Activated CD4-positive, alpha-beta memory T cell treated with anti-CD3 and anti-CD28 coated beads, Interleukin-2, amount 10 ng/mL, durations not matched to agents 7 days and 5 days (primary cell): ENCODE measurements around the gene THYN1. TPM values are rescaled to one million over a fixed set of nuclear protein-coding genes. Genes with fewer than 3 reads are reported as not detected.

ENCODE experiments used
- CTCF ChIA-PET: fragments of 350-600 bp; sonication (Branson Sonifier 250); formaldehyde crosslinking; loops from one replicate; lab custom pipeline; 2021; ENCODE audit warnings: antibody characterized with exemption, inconsistent platforms; lab: Charles Lee
- POLR2A ChIA-PET: fragments of 350-600 bp; sonication (Branson Sonifier 250); formaldehyde crosslinking; loops from one replicate; lab custom pipeline; 2021; ENCODE audit warnings: antibody characterized with exemption; lab: Charles Lee
- DNase-seq: peaks from one replicate; pipeline ENCODE4 v3.0.0-alpha.2; 2020
- H3K27ac Mint-ChIP-seq: one replicate; pipeline ENCODE4 v1.8.0; 2021; ENCODE audit warnings: mild to moderate bottlenecking, mixed read lengths
- H3K27me3 Mint-ChIP-seq: one replicate; pipeline ENCODE4 v1.8.0; 2021; ENCODE audit warnings: mixed read lengths
- H3K36me3 Mint-ChIP-seq: one replicate; pipeline ENCODE4 v1.8.0; 2021; ENCODE audit warnings: low read depth, mixed read lengths
- H3K4me1 Mint-ChIP-seq: one replicate; pipeline ENCODE4 v1.8.0; 2021; ENCODE audit warnings: mixed read lengths
- H3K4me3 Mint-ChIP-seq: one replicate; pipeline ENCODE4 v1.8.0; 2021; ENCODE audit warnings: mild to moderate bottlenecking, mixed read lengths
- H3K9me3 Mint-ChIP-seq: one replicate; pipeline ENCODE4 v1.8.0; 2021; ENCODE audit warnings: mixed read lengths
- total RNA-seq, 2 experiments: library from RNA; stranded (reverse); gene quantifications; one replicate each; pipeline ENCODE4 v1.2.3, GENCODE V29; 2021

The THYN1 gene
- total RNA-seq, 2 experiments from 2014 or later, result 61.5 to 67.0 TPM

DNA sequence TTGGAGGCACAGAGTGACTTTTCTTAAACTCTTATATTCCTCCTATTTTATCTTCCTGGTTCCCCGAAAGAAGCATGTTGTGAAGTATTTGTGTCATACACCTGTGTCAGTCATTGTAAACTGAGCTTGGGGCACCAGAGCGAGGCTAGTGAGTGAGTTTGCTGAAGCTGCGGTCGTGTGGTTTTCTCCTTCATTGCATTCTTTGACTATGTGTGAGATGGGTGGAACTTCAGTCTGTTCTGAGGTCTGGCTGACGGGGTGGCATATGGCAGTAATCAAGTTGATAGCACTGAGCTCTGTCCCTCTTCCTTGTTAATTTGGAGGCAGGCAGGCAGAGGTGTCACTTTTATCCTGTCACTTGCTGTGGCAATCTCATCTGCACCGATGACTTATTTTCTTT lies 24.5 kb downstream of the THYN1 start:
- CTCF ChIA-PET, result interaction anchor here (1.1 to 1.2 kb wide), 3 partner anchors 16 to 33 kb away, joined by 3 to 5 read pairs (median 5); no protein-coding TSS in a partner anchor
- peak; percentile 41 for DNase-seq

DNA sequence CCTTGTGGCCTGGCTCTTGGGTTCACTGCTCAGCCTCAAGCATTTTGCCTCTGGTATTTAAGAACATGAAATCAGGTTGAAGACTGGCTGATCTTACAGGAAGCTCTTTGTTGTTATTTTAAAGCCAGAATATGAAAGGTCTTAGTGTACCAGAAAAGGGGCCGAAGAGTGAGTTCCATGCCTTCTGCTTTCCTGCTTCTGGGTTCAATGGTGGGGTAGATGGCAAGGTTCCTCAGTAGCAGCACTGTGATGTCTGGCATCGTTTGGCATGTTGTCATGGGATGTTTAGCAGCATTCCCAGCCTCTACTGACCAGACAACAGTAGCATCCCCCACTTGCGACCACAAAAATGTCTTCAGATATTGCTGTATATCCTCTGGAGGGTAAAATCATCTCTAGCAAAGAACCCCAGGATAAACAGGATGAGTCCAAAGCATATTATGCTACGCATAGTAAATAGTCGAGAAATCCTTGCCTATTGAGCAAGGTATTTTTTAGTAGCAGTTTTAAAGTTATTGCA lies 26.3 kb downstream of the THYN1 start:
- CTCF ChIA-PET, result interaction anchor here (1.2 to 4.2 kb wide), 5 partner anchors 18 to 47 kb away, joined by 3 to 35 read pairs (median 6); partner anchors contain the start of gene GLB1L3
- DNase-seq, result no peak
- Mint-ChIP-seq H3K36me3 (peaks cover 43% of the 10 kb centered on the region), H3K4me1 (peaks cover 75% of the 10 kb centered on the region), H3K27ac (no peak overlapping the region), H3K4me3 (peak overlapping the region; percentile 40), H3K9me3 (no peaks in the 10 kb centered on the region), H3K27me3 (no peaks in the 10 kb centered on the region)
- POLR2A ChIA-PET, result interaction anchor here (0.7 to 6.1 kb wide), 4 partner anchors 15 to 49 kb away, joined by 3 to 116 read pairs (median 54); partner anchors contain the start of genes ACAD8, GLB1L3 and THYN1

More for the DNA sequence above, 24.5 kb downstream of the THYN1 start:
- Mint-ChIP-seq H3K27me3 (no peaks in the 10 kb centered on the region), H3K27ac (no peak overlapping the region), H3K4me1 (peaks cover 74% of the 10 kb centered on the region), H3K36me3 (peaks cover 27% of the 10 kb centered on the region), H3K4me3 (no peak overlapping the region), H3K9me3 (no peaks in the 10 kb centered on the region)
- POLR2A ChIA-PET, result interaction anchor here (0.9 to 1.1 kb wide), 2 partner anchors 20 to 73 kb away, joined by 3 read pairs; no protein-coding TSS in a partner anchor

DNA sequence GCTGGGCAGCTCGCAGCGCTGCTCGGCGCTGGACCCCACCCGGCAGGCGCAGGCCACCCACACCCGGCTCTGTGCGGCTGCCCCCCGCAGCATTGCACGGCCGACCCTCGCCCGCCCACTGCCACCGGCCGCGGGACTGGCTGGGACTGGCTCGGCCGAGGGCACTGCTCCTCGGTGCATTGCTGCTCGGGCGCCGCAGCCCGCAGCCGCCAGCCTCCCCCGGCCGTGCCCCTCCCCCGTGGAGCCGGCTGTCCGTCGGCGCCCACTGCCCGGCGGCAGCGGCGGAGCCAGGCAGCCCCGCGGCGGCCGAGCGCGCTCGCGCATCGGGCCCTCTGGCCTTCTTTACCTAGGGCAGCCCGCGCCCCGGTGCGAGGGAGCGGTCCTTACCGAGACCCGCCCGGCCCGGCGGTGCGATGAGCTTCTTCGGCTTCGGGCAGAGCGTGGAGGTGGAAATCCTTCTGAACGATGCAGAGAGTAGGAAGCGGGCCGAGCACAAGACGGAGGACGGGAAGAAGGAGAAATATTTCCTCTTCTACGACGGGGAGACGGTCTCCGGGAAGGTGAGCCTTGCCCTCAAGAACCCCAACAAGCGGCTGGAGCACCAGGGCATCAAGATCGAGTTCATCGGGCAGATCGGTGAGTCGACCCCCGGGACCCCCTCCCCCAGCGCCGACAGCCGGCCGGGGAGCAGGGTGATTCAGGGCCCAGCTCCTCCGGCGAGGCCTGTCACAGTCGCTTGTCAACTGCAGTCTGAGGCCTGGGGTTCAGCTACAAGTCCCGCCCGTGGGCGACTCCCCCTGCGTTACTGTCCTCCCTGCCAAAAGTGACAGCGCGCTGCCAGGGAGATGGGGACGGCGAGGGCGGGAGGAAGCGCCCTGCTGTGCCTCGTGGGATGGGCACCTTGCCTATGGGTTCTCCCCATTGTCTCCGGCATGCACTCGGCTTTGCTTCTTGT lies 28.2 kb downstream of the THYN1 start:
- peak; percentile 74 for DNase-seq
- ChIA-PET CTCF (interaction anchor here (0.7 to 4.2 kb wide), 11 partner anchors 8 to 54 kb away, joined by 3 to 35 read pairs (median 5); partner anchors contain the start of genes ACAD8, GLB1L3 and THYN1), POLR2A (interaction anchor here (0.7 to 6.1 kb wide), 24 partner anchors 9 to 358 kb away, joined by 3 to 116 read pairs (median 6); partner anchors contain the start of genes ACAD8, GLB1L2, GLB1L3 and THYN1)
- Mint-ChIP-seq H3K9me3 (no peaks in the 10 kb centered on the region), H3K27me3 (no peaks in the 10 kb centered on the region), H3K27ac (peak overlapping the region; percentile 88), H3K36me3 (peaks cover 54% of the 10 kb centered on the region), H3K4me3 (peak overlapping the region; percentile 95), H3K4me1 (peaks cover 78% of the 10 kb centered on the region)

DNA sequence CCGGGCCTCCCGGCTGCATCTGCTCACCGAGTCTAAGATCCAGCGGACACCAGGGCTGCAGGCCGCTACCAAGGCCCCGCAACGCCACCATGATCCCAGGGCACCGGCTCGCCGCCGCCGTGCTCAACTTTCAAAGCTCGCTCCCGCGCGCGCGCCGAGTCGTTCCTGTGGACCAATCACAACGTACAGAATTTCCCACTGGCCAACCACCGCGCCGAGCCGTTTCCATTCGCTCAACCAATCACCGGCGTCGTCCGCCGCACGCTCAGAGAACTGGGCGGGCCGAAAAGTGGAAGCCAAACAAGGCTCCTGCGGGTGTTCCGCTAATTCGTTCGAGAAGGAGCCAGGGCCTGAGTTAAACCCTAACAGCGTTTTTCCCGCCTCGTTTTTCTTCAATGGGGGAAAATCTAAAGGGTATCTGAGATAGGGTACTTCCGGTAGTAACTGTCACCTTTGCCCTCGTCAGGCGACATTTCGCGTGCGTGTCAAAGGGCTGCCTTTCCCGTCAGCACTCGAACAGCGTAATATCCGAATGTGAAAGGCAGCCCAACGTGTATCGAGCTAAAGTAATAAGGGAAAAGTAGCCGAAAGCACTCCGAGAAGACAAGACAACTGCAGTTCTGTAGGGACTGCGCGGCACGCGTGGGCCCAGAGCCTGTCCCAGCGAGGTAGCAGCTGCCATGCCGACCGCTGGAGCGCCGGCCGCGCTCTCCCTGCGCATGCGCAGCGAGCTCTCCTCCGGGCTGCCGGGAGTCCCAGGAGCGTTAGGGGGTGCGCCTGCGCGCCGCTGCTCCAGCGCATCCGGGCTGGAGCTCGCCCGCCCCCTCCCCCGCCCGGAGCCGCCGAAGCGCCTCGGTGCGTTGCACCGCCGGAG lies 29.1 kb downstream of the THYN1 start, which contains the start of the genes NCAPD3 and VPS26B:
NCAPD3 (minus strand) TSS at position 132 of the 874 bp plus-strand sequence; CDS start at position 91, 41 bp downstream.
VPS26B (plus strand) TSS at position 836 of the 874 bp plus-strand sequence. CDS start 452 bp downstream, outside the sequence.
- Mint-ChIP-seq H3K36me3 (peaks cover 49% of the 10 kb centered on the region), H3K4me3 (peak within 1 kb of the TSS; percentile 95), H3K27ac (peak within 1 kb of the TSS; percentile 97), H3K9me3 (no peaks in the 10 kb centered on the region), H3K27me3 (no peaks in the 10 kb centered on the region), H3K4me1 (peaks cover 71% of the 10 kb centered on the region)
- POLR2A ChIA-PET, result interaction anchor here (0.7 to 6.1 kb wide), 24 partner anchors 8 to 359 kb away, joined by 3 to 116 read pairs (median 6); partner anchors contain the start of genes ACAD8, GLB1L2, GLB1L3 and THYN1
- peak; percentile 97 for DNase-seq
- CTCF ChIA-PET, result interaction anchor here (0.7 to 4.2 kb wide), 12 partner anchors 9 to 50 kb away, joined by 3 to 35 read pairs (median 5); partner anchors contain the start of genes ACAD8, GLB1L3 and THYN1

DNA sequence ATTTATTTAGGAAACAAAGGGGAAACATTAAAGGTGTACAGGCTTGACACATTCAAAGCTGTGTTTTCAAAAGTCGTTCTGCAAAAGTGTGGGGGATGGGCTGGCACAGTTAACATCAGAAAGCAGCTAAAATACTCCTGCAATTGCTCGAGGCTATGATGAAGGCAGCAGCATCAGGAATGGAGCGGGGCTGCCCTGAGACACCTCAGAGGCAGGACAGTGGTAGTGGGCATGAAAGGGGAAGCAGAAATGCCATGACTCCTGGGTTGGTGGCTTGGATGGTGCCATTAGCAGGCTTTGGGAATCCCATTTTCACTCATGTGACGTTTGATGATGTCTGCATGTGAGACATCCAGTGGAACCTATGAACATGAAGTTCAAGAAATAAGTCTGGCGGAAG lies 30.0 kb downstream of the THYN1 start:
- Mint-ChIP-seq H3K27ac (peak overlapping the region; percentile 85), H3K36me3 (peaks cover 58% of the 10 kb centered on the region), H3K9me3 (no peaks in the 10 kb centered on the region)

DNA sequence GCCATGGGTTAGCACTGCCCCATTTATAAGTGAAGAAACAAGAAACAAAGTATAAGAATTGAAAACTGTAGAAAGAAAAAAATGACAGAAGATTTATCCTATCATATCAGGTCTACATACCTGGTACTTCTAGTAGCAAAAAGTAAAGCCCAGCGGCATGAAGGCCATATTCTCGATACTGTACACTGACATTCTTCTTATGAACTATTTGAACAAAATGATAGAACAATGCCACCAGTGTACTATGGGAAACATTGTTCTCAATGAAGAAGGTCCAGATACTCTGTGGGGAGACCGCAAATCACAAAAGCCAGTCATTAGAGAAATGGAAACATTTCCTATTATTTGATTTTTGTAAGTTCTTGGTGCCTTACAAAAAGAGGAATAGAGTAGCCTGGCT lies 36.3 kb downstream of the THYN1 start:
- H3K36me3 Mint-ChIP-seq, result peaks cover 61% of the 10 kb centered on the region
- ChIA-PET POLR2A (no interaction called here), CTCF (no interaction called here)
- no peaks in the 10 kb centered on the region for H3K9me3 Mint-ChIP-seq
- H3K27me3 Mint-ChIP-seq, result no peaks in the 10 kb centered on the region
- H3K27ac Mint-ChIP-seq, result no peak overlapping the region
- no peak overlapping the region for H3K4me3 Mint-ChIP-seq
- H3K4me1 Mint-ChIP-seq, result peaks cover 67% of the 10 kb centered on the region
- no peak for DNase-seq

More for the DNA sequence above, 30.0 kb downstream of the THYN1 start:
- Mint-ChIP-seq H3K4me1 (peaks cover 72% of the 10 kb centered on the region), H3K27me3 (no peaks in the 10 kb centered on the region), H3K4me3 (peak overlapping the region; percentile 95)
- DNase-seq, result peak; percentile 30
- POLR2A ChIA-PET, result interaction anchor here (0.8 to 6.1 kb wide), 14 partner anchors 11 to 360 kb away, joined by 3 to 116 read pairs (median 14); partner anchors contain the start of genes ACAD8, GLB1L3 and THYN1
- CTCF ChIA-PET, result interaction anchor here (1.3 to 4.2 kb wide), 6 partner anchors 10 to 51 kb away, joined by 3 to 35 read pairs (median 11); partner anchors contain the start of genes ACAD8, GLB1L3 and THYN1

DNA sequence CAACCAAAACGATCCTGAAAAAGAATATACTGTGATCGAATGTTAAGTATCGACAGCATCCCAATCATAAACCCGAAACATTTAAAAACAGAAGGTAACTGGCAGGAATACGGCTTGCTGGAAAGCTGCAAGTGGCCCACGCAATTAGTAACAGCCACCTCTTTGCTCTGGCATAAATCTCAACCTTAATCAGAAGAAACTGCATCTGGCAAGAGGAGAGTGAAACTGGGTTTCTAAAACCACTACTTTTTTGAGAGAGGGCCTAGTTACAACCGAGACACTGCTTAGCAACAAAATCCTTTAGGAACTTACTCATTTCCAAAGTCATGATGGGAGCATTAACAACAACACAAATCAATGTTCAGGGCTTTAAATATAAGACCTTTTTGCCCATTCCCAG lies 37.3 kb downstream of the THYN1 start:
- H3K4me3 Mint-ChIP-seq, result no peak overlapping the region
- ChIA-PET POLR2A (interaction anchor here (0.6 to 1.2 kb wide), 2 partner anchors 9 to 40 kb away, joined by 3 to 4 read pairs; partner anchors contain the start of gene VPS26B), CTCF (no interaction called here)
- no peaks in the 10 kb centered on the region for H3K27me3 Mint-ChIP-seq
- DNase-seq, result no peak
- peaks cover 62% of the 10 kb centered on the region for H3K4me1 Mint-ChIP-seq
- peaks cover 64% of the 10 kb centered on the region for H3K36me3 Mint-ChIP-seq
- H3K9me3 Mint-ChIP-seq, result no peaks in the 10 kb centered on the region
- H3K27ac Mint-ChIP-seq, result no peak overlapping the region

DNA sequence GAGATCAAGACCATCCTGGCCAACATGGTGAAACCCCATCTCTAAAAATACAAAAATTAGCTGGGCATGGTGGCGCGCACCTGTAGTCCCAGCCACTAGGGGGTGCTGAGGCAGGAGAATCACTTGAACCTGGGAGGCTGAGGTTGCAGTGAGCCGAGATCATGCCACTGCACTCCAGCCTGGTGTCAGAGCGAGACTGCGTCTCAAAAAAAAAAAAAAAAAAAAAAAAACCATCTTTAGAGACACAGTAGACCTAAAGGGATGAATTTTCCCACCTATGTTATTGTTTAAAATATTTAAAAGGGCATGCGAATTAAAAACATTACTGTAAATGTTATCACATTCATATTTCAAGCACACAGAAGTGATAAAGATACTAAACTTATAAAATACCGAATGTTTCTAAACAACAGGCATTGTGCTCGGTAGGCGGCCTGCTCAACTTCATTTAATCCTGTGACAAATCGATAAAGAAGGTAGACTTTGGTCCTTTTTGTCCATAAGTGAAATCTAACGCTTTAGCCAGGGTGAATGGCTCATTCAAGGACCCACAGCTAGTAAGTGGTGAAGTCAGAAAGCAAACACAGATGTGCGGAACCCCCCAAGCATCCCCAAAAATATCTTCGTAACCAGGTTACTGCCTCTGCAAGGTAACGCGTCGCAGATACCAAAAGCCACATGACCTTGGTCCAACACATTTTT lies 45.5 kb downstream of the THYN1 start:
- DNase-seq, result peak; percentile 74
- H3K9me3 Mint-ChIP-seq, result no peaks in the 10 kb centered on the region
- peaks cover 82% of the 10 kb centered on the region for H3K36me3 Mint-ChIP-seq
- H3K27ac Mint-ChIP-seq, result no peak overlapping the region
- POLR2A ChIA-PET, result interaction anchor here (0.9 to 5.0 kb wide), 3 partner anchors 17 to 68 kb away, joined by 4 to 32 read pairs (median 5); partner anchors contain the start of genes GLB1L3, NCAPD3 and VPS26B
- CTCF ChIA-PET, result interaction anchor here (0.6 to 2.7 kb wide), 27 partner anchors 9 to 173 kb away, joined by 3 to 35 read pairs (median 5); partner anchors contain the start of genes ACAD8, GLB1L3, NCAPD3 and THYN1
- H3K4me3 Mint-ChIP-seq, result no peak overlapping the region
- peaks cover 6% of the 10 kb centered on the region for H3K4me1 Mint-ChIP-seq
- H3K27me3 Mint-ChIP-seq, result no peaks in the 10 kb centered on the region

DNA sequence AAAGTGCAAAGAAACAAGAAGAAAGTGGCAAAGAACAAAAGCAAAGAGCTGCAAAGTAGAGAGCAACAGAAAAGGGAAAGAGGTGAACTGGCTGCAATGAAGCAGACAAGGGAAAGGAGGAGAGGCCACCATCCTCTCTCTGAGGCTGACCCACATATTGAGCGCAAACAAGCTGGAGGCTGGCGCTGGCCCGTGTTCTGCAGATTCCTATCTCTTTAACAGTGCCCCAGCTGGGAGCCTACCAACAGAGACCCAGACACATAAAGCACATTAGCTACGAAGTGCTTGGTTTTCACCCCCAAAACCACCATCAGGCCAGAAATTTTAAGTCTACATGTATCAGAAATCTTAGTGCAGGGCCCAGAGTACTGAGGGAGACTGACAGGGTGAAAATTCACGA lies 47.0 kb downstream of the THYN1 start:
- DNase-seq, result no peak
- Mint-ChIP-seq H3K9me3 (no peaks in the 10 kb centered on the region), H3K36me3 (peaks cover 84% of the 10 kb centered on the region), H3K4me3 (no peak overlapping the region), H3K27me3 (no peaks in the 10 kb centered on the region), H3K4me1 (no peaks in the 10 kb centered on the region), H3K27ac (no peak overlapping the region)
- ChIA-PET POLR2A (interaction anchor here (0.7 to 5.0 kb wide), 3 partner anchors 10 to 70 kb away, joined by 3 to 32 read pairs (median 4); partner anchors contain the start of genes GLB1L3, NCAPD3 and VPS26B), CTCF (no interaction called here)

DNA sequence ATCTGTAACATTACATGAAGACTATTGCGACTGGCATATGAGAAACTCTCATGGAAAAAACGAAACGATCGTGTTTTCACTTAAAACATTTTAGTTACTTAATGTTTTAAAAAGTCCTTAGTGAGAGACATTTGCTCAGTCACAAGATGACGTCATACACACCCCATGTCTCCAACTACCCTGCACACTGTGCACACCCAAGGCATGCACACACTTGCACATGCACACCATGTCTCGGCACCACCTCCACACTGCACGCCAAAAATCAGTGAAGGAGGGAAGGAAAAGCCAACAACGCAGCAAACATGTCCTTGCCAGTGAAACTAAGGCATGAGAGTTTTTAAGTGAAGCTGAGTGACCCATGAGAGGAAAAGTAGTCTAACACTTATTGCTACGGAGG lies 47.4 kb downstream of the THYN1 start:
- ChIA-PET CTCF (no interaction called here), POLR2A (interaction anchor here (1.8 to 5.0 kb wide), 2 partner anchors 10 to 19 kb away, joined by 4 to 32 read pairs; partner anchors contain the start of genes NCAPD3 and VPS26B)
- H3K27me3 Mint-ChIP-seq, result no peaks in the 10 kb centered on the region
- no peak for DNase-seq
- no peaks in the 10 kb centered on the region for H3K4me1 Mint-ChIP-seq
- peaks cover 85% of the 10 kb centered on the region for H3K36me3 Mint-ChIP-seq
- no peak overlapping the region for H3K4me3 Mint-ChIP-seq
- no peaks in the 10 kb centered on the region for H3K9me3 Mint-ChIP-seq
- no peak overlapping the region for H3K27ac Mint-ChIP-seq
